HEK293 (cell line): ENCODE measurements around the gene RTCA.

Source experiments
- EGR2 ChIP-seq: fragments of 450-650 bp; formaldehyde crosslinking; IDR thresholded peaks from 2 replicates; pipeline ENCODE4 v1.5.1; 2016; ENCODE audit warnings: low read depth, missing biosample characterization, missing genetic modification characterization
- GLIS1 ChIP-seq: fragments of 450-650 bp; formaldehyde crosslinking; IDR thresholded peaks from 2 replicates; pipeline ENCODE4 v1.5.1; 2016; ENCODE audit warnings: missing biosample characterization, missing genetic modification characterization
- INSM2 ChIP-seq: fragments of 450-650 bp; formaldehyde crosslinking; IDR thresholded peaks from 2 replicates; pipeline ENCODE4 v1.5.1; 2016; ENCODE audit warnings: missing biosample characterization, missing genetic modification characterization
- KLF16 ChIP-seq: fragments of 450-650 bp; formaldehyde crosslinking; IDR thresholded peaks from 2 replicates; pipeline ENCODE4 v1.5.1; 2017; ENCODE audit warnings: missing biosample characterization, missing genetic modification characterization
- KLF9 ChIP-seq: fragments of 450-650 bp; formaldehyde crosslinking; IDR thresholded peaks from 2 replicates; pipeline ENCODE4 v1.5.1; 2016; ENCODE audit warnings: missing biosample characterization, missing genetic modification characterization, low read depth
- MEIS1 ChIP-seq: sonication (generic); formaldehyde crosslinking; IDR thresholded peaks from 2 replicates; pipeline ENCODE4 v1.8.1; 2022; ENCODE audit warnings: missing genetic modification reagents, mild to moderate bottlenecking, borderline replicate concordance
- PATZ1 ChIP-seq: fragments of 450-650 bp; formaldehyde crosslinking; IDR thresholded peaks from 2 replicates; pipeline ENCODE4 v1.5.1; 2016; ENCODE audit warnings: missing biosample characterization, missing genetic modification characterization
- PRDM6 ChIP-seq: fragments of 450-650 bp; formaldehyde crosslinking; IDR thresholded peaks from 2 replicates; pipeline ENCODE4 v1.5.1; 2017; ENCODE audit warnings: missing biosample characterization, missing genetic modification characterization
- SETDB1 ChIP-seq: IDR thresholded peaks from one replicate; pipeline ENCODE4 v1.6.1; 2017; ENCODE audit warnings: mild to moderate bottlenecking, low read length, moderate library complexity, mixed read lengths; ENCODE audit not compliant: insufficient read length
- SP7 ChIP-seq: fragments of 450-650 bp; formaldehyde crosslinking; IDR thresholded peaks from 2 replicates; pipeline ENCODE4 v1.5.1; 2016; ENCODE audit warnings: missing biosample characterization, missing genetic modification characterization
- ZBTB26 ChIP-seq: fragments of 450-650 bp; formaldehyde crosslinking; optimal IDR thresholded peaks from 2 replicates; pipeline ENCODE3; 2016; ENCODE audit warnings: missing biosample characterization, mild to moderate bottlenecking, missing genetic modification characterization
- ZFHX2 ChIP-seq: fragments of 450-650 bp; formaldehyde crosslinking; conservative IDR thresholded peaks from 2 replicates; pipeline ENCODE4 v1.5.1; 2016; ENCODE audit warnings: missing biosample characterization, missing genetic modification characterization
- ZNF121 ChIP-seq: fragments of 450-650 bp; formaldehyde crosslinking; IDR thresholded peaks from 2 replicates; pipeline ENCODE4 v1.5.1; 2016; ENCODE audit warnings: missing biosample characterization, missing genetic modification characterization
- ZNF214 ChIP-seq: fragments of 450-650 bp; formaldehyde crosslinking; IDR thresholded peaks from 2 replicates; pipeline ENCODE4 v1.5.1; 2017; ENCODE audit warnings: missing biosample characterization, mild to moderate bottlenecking, missing genetic modification characterization, borderline replicate concordance
- ZNF23 ChIP-seq: fragments of 450-650 bp; formaldehyde crosslinking; IDR thresholded peaks from 2 replicates; pipeline ENCODE4 v1.5.1; 2016; ENCODE audit warnings: missing biosample characterization, missing genetic modification characterization, borderline replicate concordance
- ZNF239 ChIP-seq: fragments of 450-650 bp; formaldehyde crosslinking; IDR thresholded peaks from 2 replicates; pipeline ENCODE4 v1.5.1; 2016; ENCODE audit warnings: missing biosample characterization, missing genetic modification characterization
- ZNF266 ChIP-seq: fragments of 450-650 bp; formaldehyde crosslinking; IDR thresholded peaks from 2 replicates; pipeline ENCODE4 v1.5.1; 2016; ENCODE audit warnings: missing biosample characterization, missing genetic modification characterization, low read depth
- ZNF280D ChIP-seq: fragments of 450-650 bp; formaldehyde crosslinking; IDR thresholded peaks from 2 replicates; pipeline ENCODE4 v1.5.1; 2016; ENCODE audit warnings: missing biosample characterization, missing genetic modification characterization
- ZNF394 ChIP-seq: fragments of 450-650 bp; formaldehyde crosslinking; IDR thresholded peaks from 2 replicates; pipeline ENCODE4 v1.5.1; 2016; ENCODE audit warnings: missing biosample characterization, missing genetic modification characterization, mild to moderate bottlenecking, moderate library complexity, borderline replicate concordance
- ZNF561 ChIP-seq: fragments of 450-650 bp; IDR thresholded peaks from 2 replicates; pipeline ENCODE4 v1.5.1; 2018; ENCODE audit warnings: missing biosample characterization, missing genetic modification characterization, borderline replicate concordance
- ZNF571 ChIP-seq: fragments of 450-650 bp; formaldehyde crosslinking; IDR thresholded peaks from 2 replicates; pipeline ENCODE4 v1.5.0; 2017; ENCODE audit warnings: missing biosample characterization, missing genetic modification characterization
- ZNF626 ChIP-seq: fragments of 450-650 bp; sonication (Bioruptor Pico); formaldehyde crosslinking; IDR thresholded peaks from 2 replicates; pipeline ENCODE4 v1.5.1; 2018; ENCODE audit warnings: missing biosample characterization, missing genetic modification characterization, inconsistent platforms
- ZNF660 ChIP-seq: fragments of 450-650 bp; IDR thresholded peaks from 2 replicates; pipeline ENCODE4 v1.5.1; 2018; ENCODE audit warnings: missing biosample characterization, mild to moderate bottlenecking, missing genetic modification characterization
- ZNF670 ChIP-seq: fragments of 450-650 bp; formaldehyde crosslinking; IDR thresholded peaks from 2 replicates; pipeline ENCODE4 v1.5.1; 2016; ENCODE audit warnings: missing biosample characterization, missing genetic modification characterization, low read depth
- ZNF76 ChIP-seq: fragments of 450-650 bp; formaldehyde crosslinking; IDR thresholded peaks from 2 replicates; pipeline ENCODE4; 2016; ENCODE audit warnings: low read depth, missing biosample characterization, missing genetic modification characterization, borderline replicate concordance
- ZNF830 ChIP-seq: fragments of 450-650 bp; IDR thresholded peaks from 2 replicates; pipeline ENCODE4 v1.5.0; 2018; ENCODE audit warnings: missing biosample characterization, missing genetic modification characterization, low read depth, mild to moderate bottlenecking, moderate library complexity

Gene RTCA

GRCh38 chr1:100249537-100250257, 16.3 kb upstream of the RTCA start, which contains the start of gene DBT (continued):
- TF ChIP-seq ZNF561 (peak; percentile 38; the same call in 1 of the 2 replicates), SETDB1 (no peak), ZNF76 (tag by site-specific recombination) (peak; percentile 66; the same call in 1 of the 2 replicates), ZBTB26 (tag by site-specific recombination) (peak; percentile 23), INSM2 (tag by site-specific recombination) (peak; percentile 59), ZNF23 (tag by site-specific recombination) (no peak), KLF16 (peak; percentile 40; the same call in 1 of the 2 replicates), EGR2 (tag by site-specific recombination) (no peak; the same call in 1 of the 2 replicates), ZNF626 (tag by site-specific recombination) (no peak), GLIS1 (tag by site-specific recombination) (peak; percentile 75), ZNF670 (tag by site-specific recombination) (no peak), PATZ1 (peak; percentile 77), SP7 (tag by site-specific recombination) (peak; percentile 81), ZNF394 (tag by site-specific recombination) (peak; percentile 65; the same call in 1 of the 2 replicates), ZNF266 (no peak), KLF9 (0 out of 2 replicates have a peak, but pooled peaks have one; percentile 44), ZFHX2 (no peak), ZNF830 (tag by site-specific recombination) (no peak), ZNF660 (tag by site-specific recombination) (peak; percentile 40; the same call in 1 of the 2 replicates), ZNF280D (0 out of 2 replicates have a peak, but pooled peaks have one; percentile 36), ZNF571 (tag by site-specific recombination) (no peak), ZNF239 (tag by site-specific recombination) (no peak), ZNF214 (tag by site-specific recombination) (no peak), ZNF121 (tag by site-specific recombination) (no peak), PRDM6 (tag by site-specific recombination) (0 out of 2 replicates have a peak, but pooled peaks have one; percentile 29), MEIS1 (CRISPR knock-in tag) (no peak)
